ENCODE data around the gene RAB9B.

RAB9B gene

DNA sequence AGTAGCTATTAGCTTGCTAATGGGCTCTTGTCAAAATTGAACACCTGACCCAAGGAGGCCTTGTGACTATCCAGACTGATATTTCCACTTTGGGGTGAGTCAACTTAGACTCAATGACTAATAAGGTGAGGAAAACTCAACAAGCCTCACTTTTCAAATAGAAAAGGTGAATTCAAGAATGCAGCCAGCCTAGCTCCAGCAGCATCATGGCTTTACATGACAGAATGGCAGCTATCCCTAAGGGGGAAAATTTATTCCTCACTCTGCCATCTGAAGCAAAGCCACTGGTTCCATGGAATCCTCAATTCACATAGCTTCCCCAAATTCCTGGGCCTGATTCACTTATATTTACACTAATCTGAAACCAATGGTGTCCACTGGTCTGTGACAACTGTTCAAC, 29.1 kb upstream of the RAB9B start:
- TF ChIP-seq CTCF (IDR thresholded peaks at IDR 0.05) (no peak), ZFX (IDR thresholded peaks at IDR 0.05; ENCODE audit: borderline replicate concordance) (no peak)
- H3K27ac ChIP-seq, result no peak overlapping the region

GRCh38 chrX:103849558-103849957, 17.5 kb upstream of the RAB9B start:
- H3K27ac ChIP-seq, result no peak overlapping the region
- TF ChIP-seq ZFX (IDR thresholded peaks at IDR 0.05; ENCODE audit: borderline replicate concordance) (no peak), CTCF (IDR thresholded peaks at IDR 0.05) (no peak)

GRCh38 chrX:103847174-103847870, 15.3 kb upstream of the RAB9B start:
- TF ChIP-seq ZFX (IDR thresholded peaks at IDR 0.05; ENCODE audit: borderline replicate concordance) (no peak), CTCF (IDR thresholded peaks at IDR 0.05) (no peak)
- H3K27ac ChIP-seq, result no peak overlapping the region

- TF ChIP-seq ZFX (IDR thresholded peaks at IDR 0.05; ENCODE audit: borderline replicate concordance) (no peak), CTCF (IDR thresholded peaks at IDR 0.05) (no peak)
These were observed 14.3 kb upstream of the RAB9B start for GRCh38 chrX:103846386-103846785.

DNA sequence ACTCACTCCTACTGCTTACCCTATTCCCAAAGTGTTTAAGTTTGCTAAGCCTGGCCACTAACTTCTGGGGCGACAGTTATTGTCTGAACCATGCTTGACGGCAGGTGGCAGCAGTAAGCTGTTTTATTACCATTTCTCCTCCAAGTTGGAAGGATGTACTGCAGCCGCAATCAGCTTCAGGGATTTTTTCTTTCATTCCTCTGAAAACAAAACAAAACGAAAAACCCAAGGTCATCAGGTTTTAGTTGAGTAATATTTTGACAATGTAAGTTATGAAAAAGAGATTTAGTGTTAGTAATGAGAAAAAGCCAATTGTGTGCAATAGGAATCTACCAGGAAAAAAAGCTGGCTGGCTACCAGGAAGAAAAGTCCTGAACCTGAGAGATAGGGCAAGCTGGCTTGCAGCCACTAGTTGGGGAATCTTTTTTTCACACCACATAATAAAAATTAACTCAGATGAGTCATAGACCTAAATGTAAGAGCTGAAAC, 13.2 kb upstream of the RAB9B start:
- H3K27ac ChIP-seq, result no peak overlapping the region
- TF ChIP-seq CTCF (IDR thresholded peaks at IDR 0.05) (peak; percentile 67), ZFX (IDR thresholded peaks at IDR 0.05; ENCODE audit: borderline replicate concordance) (no peak)

More at GRCh38 chrX:103846386-103846785, 14.3 kb upstream of the RAB9B start:
- H3K27ac ChIP-seq, result no peak overlapping the region

GRCh38 chrX:103839404-103839803, 7.3 kb upstream of the RAB9B start:
- TF ChIP-seq CTCF (IDR thresholded peaks at IDR 0.05) (no peak), ZFX (IDR thresholded peaks at IDR 0.05; ENCODE audit: borderline replicate concordance) (no peak)
- no peak overlapping the region for H3K27ac ChIP-seq

GRCh38 chrX:103831342-103831802, 685 bp downstream of the RAB9B start:
- no peak for TF ChIP-seq CTCF (IDR thresholded peaks at IDR 0.05)
- no peak for TF ChIP-seq ZFX (IDR thresholded peaks at IDR 0.05; ENCODE audit: borderline replicate concordance)
- H3K27ac ChIP-seq, result no peak overlapping the region
